SK-N-SH treated with all-trans-retinoic acid at 6 μM for 48 hours (cell line): ENCODE data around the gene SCYGR3.

ENCODE experiments used
- ATAC-seq: fragments of 200-7000 bp; cut with Tn5 transposase; 3 replicates; pipeline ENCODE4 v1.9.1; 2020; ENCODE audit warnings: mild to moderate bottlenecking, moderate library complexity
- ARNTL ChIP-seq: fragments of 450-650 bp; formaldehyde crosslinking; IDR thresholded peaks from 2 replicates; pipeline ENCODE4 v1.5.0; 2020; ENCODE audit warnings: low read depth, mild to moderate bottlenecking, moderate library complexity, borderline replicate concordance
- BACH2 ChIP-seq: fragments of 250-450 bp; sonication (Bioruptor Pico); IDR thresholded peaks from 2 replicates; pipeline ENCODE4 v1.9.0; 2021; ENCODE audit warnings: mild to moderate bottlenecking, borderline replicate concordance
- CSDC2 ChIP-seq: fragments of 250-450 bp; sonication (Bioruptor Pico); IDR thresholded peaks from 2 replicates; pipeline ENCODE4 v1.5.0; 2020; ENCODE audit warnings: mild to moderate bottlenecking, moderate library complexity
- ESRRG ChIP-seq: fragments of 250-450 bp; sonication (Bioruptor Pico); IDR thresholded peaks from 2 replicates; pipeline ENCODE4 v1.6.1; 2021; ENCODE audit warnings: mild to moderate bottlenecking
- GLIS3 ChIP-seq: fragments of 250-450 bp; sonication (Bioruptor Pico); IDR thresholded peaks from 2 replicates; pipeline ENCODE4 v1.5.0; 2020; ENCODE audit warnings: mild to moderate bottlenecking, moderate library complexity
- ISL1 ChIP-seq: fragments of 250-450 bp; sonication (Bioruptor Pico); IDR thresholded peaks from 2 replicates; pipeline ENCODE4 v2.1.2; 2022; ENCODE audit warnings: mild to moderate bottlenecking, moderate library complexity
- OSR1 ChIP-seq: fragments of 250-450 bp; sonication (Bioruptor Pico); IDR thresholded peaks from 2 replicates; pipeline ENCODE4 v1.8.0; 2022; ENCODE audit warnings: moderate library complexity, mild to moderate bottlenecking, inconsistent platforms
- PPARA ChIP-seq: fragments of 250-450 bp; sonication (Bioruptor Pico); IDR thresholded peaks from 2 replicates; pipeline ENCODE4 v1.5.0; 2020; ENCODE audit warnings: mild to moderate bottlenecking, borderline replicate concordance
- RARB ChIP-seq: fragments of 250-450 bp; sonication (Bioruptor Pico); IDR thresholded peaks from 2 replicates; pipeline ENCODE4 v1.8.0; 2021; ENCODE audit warnings: mild to moderate bottlenecking, moderate library complexity
- SNAI2 ChIP-seq: fragments of 250-450 bp; sonication (Bioruptor Pico); IDR thresholded peaks from 2 replicates; pipeline ENCODE4 v1.5.0; 2020; ENCODE audit warnings: mild to moderate bottlenecking, moderate library complexity
- TCF4 ChIP-seq: fragments of 250-450 bp; sonication (Bioruptor Pico); IDR thresholded peaks from 2 replicates; pipeline ENCODE4 v1.8.0; 2021; ENCODE audit warnings: mild to moderate bottlenecking, moderate library complexity, borderline replicate concordance
- ZFP3 ChIP-seq: fragments of 250-450 bp; sonication (Bioruptor Pico); IDR thresholded peaks from 2 replicates; pipeline ENCODE4 v1.5.0; 2020; ENCODE audit warnings: mild to moderate bottlenecking, moderate library complexity
- ZFP30 ChIP-seq: fragments of 450-650 bp; formaldehyde crosslinking; IDR thresholded peaks from 2 replicates; pipeline ENCODE4 v1.5.0; 2022; ENCODE audit warnings: mild to moderate bottlenecking, moderate library complexity
- ZNF8 ChIP-seq: fragments of 450-650 bp; formaldehyde crosslinking; IDR thresholded peaks from 2 replicates; pipeline ENCODE4 v1.5.0; 2020; ENCODE audit warnings: mild to moderate bottlenecking, moderate library complexity
- TF ChIP-seq, protein P1 (sequence below): fragments of 250-450 bp; sonication (Bioruptor Pico); IDR thresholded peaks from 2 replicates; pipeline ENCODE4 v1.8.0; 2021; ENCODE audit warnings: low read depth, mild to moderate bottlenecking, moderate library complexity, borderline replicate concordance
- TF ChIP-seq, protein P2 (sequence below): fragments of 250-450 bp; sonication (Bioruptor Pico); IDR thresholded peaks from 2 replicates; pipeline ENCODE4 v1.8.0; 2020; ENCODE audit warnings: mild to moderate bottlenecking, moderate library complexity, borderline replicate concordance
- TF ChIP-seq, protein P3 (sequence below): fragments of 250-450 bp; sonication (Bioruptor Pico); IDR thresholded peaks from 2 replicates; pipeline ENCODE4 v1.5.1; 2020; ENCODE audit warnings: low read depth, mild to moderate bottlenecking, moderate library complexity
- TF ChIP-seq, protein P4 (sequence below): fragments of 250-450 bp; sonication (Bioruptor Pico); IDR thresholded peaks from 2 replicates; pipeline ENCODE4 v1.5.1; 2021; ENCODE audit warnings: mild to moderate bottlenecking, moderate library complexity

Gene SCYGR3

DNA sequence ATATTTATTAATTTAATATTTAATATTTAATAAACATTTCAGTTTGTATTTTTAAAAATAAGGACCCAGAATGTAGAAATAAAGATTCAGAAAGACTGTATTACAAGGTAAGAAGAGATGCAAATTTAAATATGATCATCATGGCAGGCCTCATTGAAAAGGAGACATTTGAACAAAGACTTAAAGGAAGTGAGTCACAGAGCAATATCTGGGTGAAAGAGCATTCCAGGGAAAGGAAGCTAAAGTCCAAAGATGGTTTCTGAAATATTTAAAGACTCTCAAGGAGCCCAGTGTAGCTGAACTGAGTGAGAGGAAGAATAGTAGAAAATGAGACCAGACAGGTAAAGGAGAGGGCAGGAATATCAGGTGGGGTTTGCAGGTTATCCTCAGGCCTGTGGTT lies 8.6 kb upstream of the SCYGR3 start (continued):
- no peak for TF ChIP-seq ZFP30 (CRISPR knock-in tag)
- no peak for TF ChIP-seq ISL1 (CRISPR knock-in tag)
- no peak for TF ChIP-seq ARNTL
- TF ChIP-seq, protein P1, sequence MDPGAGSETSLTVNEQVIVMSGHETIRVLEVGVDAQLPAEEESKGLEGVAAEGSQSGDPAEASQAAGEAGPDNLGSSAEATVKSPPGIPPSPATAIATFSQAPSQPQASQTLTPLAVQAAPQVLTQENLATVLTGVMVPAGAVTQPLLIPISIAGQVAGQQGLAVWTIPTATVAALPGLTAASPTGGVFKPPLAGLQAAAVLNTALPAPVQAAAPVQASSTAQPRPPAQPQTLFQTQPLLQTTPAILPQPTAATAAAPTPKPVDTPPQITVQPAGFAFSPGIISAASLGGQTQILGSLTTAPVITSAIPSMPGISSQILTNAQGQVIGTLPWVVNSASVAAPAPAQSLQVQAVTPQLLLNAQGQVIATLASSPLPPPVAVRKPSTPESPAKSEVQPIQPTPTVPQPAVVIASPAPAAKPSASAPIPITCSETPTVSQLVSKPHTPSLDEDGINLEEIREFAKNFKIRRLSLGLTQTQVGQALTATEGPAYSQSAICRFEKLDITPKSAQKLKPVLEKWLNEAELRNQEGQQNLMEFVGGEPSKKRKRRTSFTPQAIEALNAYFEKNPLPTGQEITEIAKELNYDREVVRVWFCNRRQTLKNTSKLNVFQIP, result no peak

DNA sequence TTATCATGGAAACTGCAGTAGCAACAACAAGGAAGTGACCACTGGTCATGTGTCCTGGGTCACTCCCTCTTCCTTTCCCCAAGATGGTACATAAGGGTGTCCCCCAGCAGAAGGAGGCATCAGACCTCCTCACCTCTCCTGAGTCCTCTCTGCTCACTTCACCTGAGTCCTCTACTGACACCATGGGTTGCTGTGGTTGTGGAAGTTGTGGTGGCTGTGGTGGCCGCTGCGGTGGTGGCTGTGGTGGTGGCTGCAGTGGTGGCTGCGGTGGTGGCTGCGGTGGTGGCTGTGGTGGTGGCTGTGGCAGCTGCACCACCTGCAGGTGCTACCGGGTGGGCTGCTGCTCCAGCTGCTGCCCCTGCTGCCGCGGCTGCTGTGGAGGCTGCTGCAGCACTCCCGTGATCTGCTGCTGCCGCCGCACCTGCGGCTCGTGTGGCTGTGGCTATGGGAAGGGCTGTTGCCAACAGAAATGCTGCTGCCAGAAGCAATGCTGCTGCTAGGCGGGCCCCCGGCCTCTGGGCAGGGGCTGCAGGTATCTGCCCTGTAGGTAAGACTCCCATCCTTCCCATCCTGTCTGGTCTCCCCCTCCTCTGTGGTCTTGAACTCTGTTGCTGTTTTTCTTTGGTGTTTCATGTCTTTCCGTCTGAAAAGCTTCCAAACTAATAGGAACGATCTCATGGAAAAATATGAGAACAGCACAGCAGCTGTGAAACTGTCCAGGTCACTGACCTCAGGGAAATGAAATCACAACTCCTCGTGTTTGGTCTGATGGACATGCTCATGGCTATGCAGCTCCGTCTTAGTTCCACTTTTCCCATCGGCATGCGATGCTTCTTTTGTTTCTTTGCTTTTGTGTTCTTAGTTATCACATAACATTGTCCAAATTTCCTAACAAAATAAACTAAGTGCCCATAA lies 2.9 kb upstream of the SCYGR3 start, which contains the start of gene SCYGR4:
Gene SCYGR4, plus strand, starts transcription at position 183 of the 915 bp plus-strand sequence. Its CDS starts 0 bp downstream, at position 183.
- ATAC-seq, result no peak
- TF ChIP-seq RARB (CRISPR knock-in tag), result no peak
- no peak for TF ChIP-seq GLIS3 (CRISPR knock-in tag)
- TF ChIP-seq ZNF8 (CRISPR knock-in tag), result no peak
- TF ChIP-seq BACH2 (CRISPR knock-in tag), result no peak
- TF ChIP-seq SNAI2 (CRISPR knock-in tag), result no peak
- TF ChIP-seq PPARA (CRISPR knock-in tag), result no peak
- no peak for TF ChIP-seq ESRRG (CRISPR knock-in tag)
- TF ChIP-seq OSR1, result no peak
- TF ChIP-seq, protein P2, sequence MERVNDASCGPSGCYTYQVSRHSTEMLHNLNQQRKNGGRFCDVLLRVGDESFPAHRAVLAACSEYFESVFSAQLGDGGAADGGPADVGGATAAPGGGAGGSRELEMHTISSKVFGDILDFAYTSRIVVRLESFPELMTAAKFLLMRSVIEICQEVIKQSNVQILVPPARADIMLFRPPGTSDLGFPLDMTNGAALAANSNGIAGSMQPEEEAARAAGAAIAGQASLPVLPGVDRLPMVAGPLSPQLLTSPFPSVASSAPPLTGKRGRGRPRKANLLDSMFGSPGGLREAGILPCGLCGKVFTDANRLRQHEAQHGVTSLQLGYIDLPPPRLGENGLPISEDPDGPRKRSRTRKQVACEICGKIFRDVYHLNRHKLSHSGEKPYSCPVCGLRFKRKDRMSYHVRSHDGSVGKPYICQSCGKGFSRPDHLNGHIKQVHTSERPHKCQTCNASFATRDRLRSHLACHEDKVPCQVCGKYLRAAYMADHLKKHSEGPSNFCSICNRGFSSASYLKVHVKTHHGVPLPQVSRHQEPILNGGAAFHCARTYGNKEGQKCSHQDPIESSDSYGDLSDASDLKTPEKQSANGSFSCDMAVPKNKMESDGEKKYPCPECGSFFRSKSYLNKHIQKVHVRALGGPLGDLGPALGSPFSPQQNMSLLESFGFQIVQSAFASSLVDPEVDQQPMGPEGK (CRISPR knock-in tag), result no peak
- TF ChIP-seq, protein P3, sequence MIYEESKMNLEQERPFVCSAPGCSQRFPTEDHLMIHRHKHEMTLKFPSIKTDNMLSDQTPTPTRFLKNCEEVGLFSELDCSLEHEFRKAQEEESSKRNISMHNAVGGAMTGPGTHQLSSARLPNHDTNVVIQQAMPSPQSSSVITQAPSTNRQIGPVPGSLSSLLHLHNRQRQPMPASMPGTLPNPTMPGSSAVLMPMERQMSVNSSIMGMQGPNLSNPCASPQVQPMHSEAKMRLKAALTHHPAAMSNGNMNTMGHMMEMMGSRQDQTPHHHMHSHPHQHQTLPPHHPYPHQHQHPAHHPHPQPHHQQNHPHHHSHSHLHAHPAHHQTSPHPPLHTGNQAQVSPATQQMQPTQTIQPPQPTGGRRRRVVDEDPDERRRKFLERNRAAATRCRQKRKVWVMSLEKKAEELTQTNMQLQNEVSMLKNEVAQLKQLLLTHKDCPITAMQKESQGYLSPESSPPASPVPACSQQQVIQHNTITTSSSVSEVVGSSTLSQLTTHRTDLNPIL (CRISPR knock-in tag), result no peak
- no peak for TF ChIP-seq ISL1 (CRISPR knock-in tag)
- TF ChIP-seq TCF4 (CRISPR knock-in tag), result no peak
- no peak for TF ChIP-seq ARNTL

DNA sequence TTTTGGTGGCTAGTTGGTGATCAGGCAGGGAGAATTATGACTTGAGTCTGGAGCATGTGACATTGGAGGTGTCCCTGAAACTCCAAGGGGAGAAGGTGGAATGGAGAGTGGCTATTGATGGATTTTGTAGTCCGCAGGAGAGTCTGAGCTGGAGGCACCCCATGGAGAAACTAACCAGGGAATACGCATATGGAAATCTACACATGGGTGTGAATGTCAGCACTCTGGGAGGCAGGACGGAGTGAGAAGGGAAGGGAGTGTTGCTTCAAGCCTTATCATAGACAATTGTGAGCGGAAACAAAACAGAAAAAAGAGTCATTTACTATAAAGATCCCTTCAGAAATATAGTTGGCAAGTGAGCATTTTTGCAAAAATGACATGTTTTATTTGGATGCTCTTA lies 2.0 kb upstream of the SCYGR3 start:
- ATAC-seq, result no peak

More for the DNA sequence above, 2.0 kb upstream of the SCYGR3 start:
- TF ChIP-seq TCF4 (CRISPR knock-in tag), result no peak
- TF ChIP-seq, protein P3 (CRISPR knock-in tag), result no peak
- TF ChIP-seq OSR1, result no peak
- TF ChIP-seq SNAI2 (CRISPR knock-in tag), result no peak
- no peak for TF ChIP-seq ZFP30 (CRISPR knock-in tag)
- no peak for TF ChIP-seq GLIS3 (CRISPR knock-in tag)
- no peak for TF ChIP-seq ARNTL
- no peak for TF ChIP-seq CSDC2 (CRISPR knock-in tag)
- TF ChIP-seq PPARA (CRISPR knock-in tag), result no peak
- TF ChIP-seq RARB (CRISPR knock-in tag), result no peak
- TF ChIP-seq ZFP3 (CRISPR knock-in tag), result no peak
- TF ChIP-seq ZNF8 (CRISPR knock-in tag), result no peak
- TF ChIP-seq, protein P4, sequence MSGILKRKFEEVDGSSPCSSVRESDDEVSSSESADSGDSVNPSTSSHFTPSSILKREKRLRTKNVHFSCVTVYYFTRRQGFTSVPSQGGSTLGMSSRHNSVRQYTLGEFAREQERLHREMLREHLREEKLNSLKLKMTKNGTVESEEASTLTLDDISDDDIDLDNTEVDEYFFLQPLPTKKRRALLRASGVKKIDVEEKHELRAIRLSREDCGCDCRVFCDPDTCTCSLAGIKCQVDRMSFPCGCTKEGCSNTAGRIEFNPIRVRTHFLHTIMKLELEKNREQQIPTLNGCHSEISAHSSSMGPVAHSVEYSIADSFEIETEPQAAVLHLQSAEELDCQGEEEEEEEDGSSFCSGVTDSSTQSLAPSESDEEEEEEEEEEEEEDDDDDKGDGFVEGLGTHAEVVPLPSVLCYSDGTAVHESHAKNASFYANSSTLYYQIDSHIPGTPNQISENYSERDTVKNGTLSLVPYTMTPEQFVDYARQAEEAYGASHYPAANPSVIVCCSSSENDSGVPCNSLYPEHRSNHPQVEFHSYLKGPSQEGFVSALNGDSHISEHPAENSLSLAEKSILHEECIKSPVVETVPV (CRISPR knock-in tag), result no peak
